Measurements from ENCODE around the gene FAM135A. TPM values are rescaled to one million over a fixed set of nuclear protein-coding genes. Genes with fewer than 3 reads are reported as not detected.

The FAM135A gene
- total and polyA plus RNA-seq, 2 donors from 2014 or later = 8.5 to 48.4 TPM

- Histone ChIP-seq H3K27me3 (ENCODE audit: control insufficient read depth, insufficient read depth, low read length) (no peaks in the 10 kb centered on the region), H3K4me1 (ENCODE audit: control insufficient read depth in 2 of 3, insufficient read depth in 2 of 3, low read depth in 1 of 3, low read length in 3 of 3) (peaks cover 0 to 5% (median 4%) of the 10 kb centered on the region in 3 donors), H3K9ac (ENCODE audit: low read length in 3 of 3) (peak overlapping the region; percentile 70 to 94 (median 71)), H3K36me3 (ENCODE audit: control insufficient read depth in 2 of 3, insufficient read depth in 3 of 3, low read length in 3 of 3) (peaks cover 0 to 2% (median 0%) of the 10 kb centered on the region in 3 donors), H3K27ac (ENCODE audit: low read depth in 2 of 2, low read length in 2 of 2) (peak overlapping the region; percentile 60 to 86), H3K4me3 (ENCODE audit: low read length in 3 of 3) (peak overlapping the region; percentile 78 to 99 (median 86)), H3K9me3 (ENCODE audit: control insufficient read depth in 2 of 3, insufficient read depth in 1 of 3, low read length in 3 of 3) (no peaks in the 10 kb centered on the region)
- DNase-seq (peak in 4 of 5 donors; percentile 39 to 67 (median 46)), FAIRE-seq (no peak)
- intact Hi-C loops (cut with DNase I) = no loop called here
- no peak for TF ChIP-seq CTCF (IDR thresholded peaks at IDR 0.05; ENCODE audit: borderline replicate concordance, extremely low read depth, insufficient read depth)
Observed at GRCh38 chr6:70413992-70414494, 735 bp downstream of the FAM135A start.

DNA sequence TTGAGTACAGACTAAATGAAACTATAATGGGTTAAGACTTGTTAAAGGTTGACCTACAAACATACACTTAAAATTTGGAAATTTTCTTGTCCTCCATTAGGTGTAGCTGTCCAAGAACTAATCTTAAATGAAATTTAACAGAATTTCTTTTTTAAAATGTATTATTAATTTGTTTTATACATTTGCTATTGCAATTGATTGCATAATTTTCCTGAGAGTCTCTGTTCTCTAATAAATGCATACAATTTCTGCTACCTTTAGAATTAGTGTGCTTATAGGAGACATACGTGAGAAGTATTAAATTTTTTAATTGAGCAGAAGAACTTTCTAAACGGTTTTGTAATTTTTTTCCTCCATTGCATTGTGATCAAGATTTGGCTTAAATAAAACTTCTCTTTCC lies 1.5 kb downstream of the FAM135A start:
- Histone ChIP-seq H3K27ac (ENCODE audit: low read depth in 2 of 2, low read length in 2 of 2) (no peak overlapping the region), H3K9me3 (ENCODE audit: control insufficient read depth in 2 of 3, insufficient read depth in 1 of 3, low read length in 3 of 3) (no peaks in the 10 kb centered on the region), H3K9ac (ENCODE audit: low read length in 3 of 3) (no peak overlapping the region), H3K4me3 (ENCODE audit: low read length in 3 of 3) (peak overlapping the region in 2 of 3 donors; percentile 86 to 99), H3K36me3 (ENCODE audit: control insufficient read depth in 2 of 3, insufficient read depth in 3 of 3, low read length in 3 of 3) (peaks cover 0 to 2% (median 2%) of the 10 kb centered on the region in 3 donors), H3K27me3 (ENCODE audit: control insufficient read depth, insufficient read depth, low read length) (no peaks in the 10 kb centered on the region), H3K4me1 (ENCODE audit: control insufficient read depth in 2 of 3, insufficient read depth in 2 of 3, low read depth in 1 of 3, low read length in 3 of 3) (peaks cover 0 to 5% (median 4%) of the 10 kb centered on the region in 3 donors)
- FAIRE-seq (no peak), DNase-seq (no peak)
- TF ChIP-seq CTCF (IDR thresholded peaks at IDR 0.05; ENCODE audit: borderline replicate concordance, extremely low read depth, insufficient read depth) = no peak
- intact Hi-C loops (cut with DNase I) = no loop called here

- Histone ChIP-seq H3K27ac (ENCODE audit: low read depth in 2 of 2, low read length in 2 of 2) (no peak overlapping the region), H3K9me3 (ENCODE audit: control insufficient read depth in 2 of 3, insufficient read depth in 1 of 3, low read length in 3 of 3) (no peaks in the 10 kb centered on the region), H3K9ac (ENCODE audit: low read length in 3 of 3) (no peak overlapping the region), H3K4me3 (ENCODE audit: low read length in 3 of 3) (no peak overlapping the region), H3K4me1 (ENCODE audit: control insufficient read depth in 2 of 3, insufficient read depth in 2 of 3, low read depth in 1 of 3, low read length in 3 of 3) (peaks cover 0 to 5% (median 4%) of the 10 kb centered on the region in 3 donors), H3K27me3 (ENCODE audit: control insufficient read depth, insufficient read depth, low read length) (no peaks in the 10 kb centered on the region), H3K36me3 (ENCODE audit: control insufficient read depth in 2 of 3, insufficient read depth in 3 of 3, low read length in 3 of 3) (peaks cover 0 to 2% (median 2%) of the 10 kb centered on the region in 3 donors)
- no peak for DNase-seq
- no peak for TF ChIP-seq CTCF (IDR thresholded peaks at IDR 0.05; ENCODE audit: borderline replicate concordance, extremely low read depth, insufficient read depth)
- intact Hi-C loops (cut with DNase I) = no loop called here
- FAIRE-seq = no peak
Observed at GRCh38 chr6:70415247-70415646, 1.9 kb downstream of the FAM135A start.

DNA sequence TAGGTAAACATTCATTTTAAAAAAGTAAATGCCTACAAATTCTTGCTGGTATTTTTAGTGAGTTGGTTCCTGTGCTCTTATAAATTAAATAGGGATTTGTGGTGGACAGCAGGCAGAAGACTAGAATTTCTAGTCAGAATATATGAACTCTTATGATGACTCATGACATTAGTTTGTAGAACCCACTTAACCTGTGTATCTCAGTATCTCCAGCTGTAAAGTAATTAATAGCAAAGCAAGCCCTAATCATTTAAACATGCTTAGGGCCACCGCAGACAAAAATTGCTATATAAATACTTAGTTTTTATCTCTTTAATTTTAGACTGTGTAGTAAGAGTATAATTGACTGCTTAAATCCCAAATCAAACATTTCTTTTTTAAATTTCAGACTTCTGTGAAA lies 2.4 kb downstream of the FAM135A start:
- Histone ChIP-seq H3K9me3 (ENCODE audit: control insufficient read depth in 2 of 3, insufficient read depth in 1 of 3, low read length in 3 of 3) (no peaks in the 10 kb centered on the region), H3K27me3 (ENCODE audit: control insufficient read depth, insufficient read depth, low read length) (no peaks in the 10 kb centered on the region), H3K4me3 (ENCODE audit: low read length in 3 of 3) (no peak overlapping the region), H3K9ac (ENCODE audit: low read length in 3 of 3) (no peak overlapping the region), H3K36me3 (ENCODE audit: control insufficient read depth in 2 of 3, insufficient read depth in 3 of 3, low read length in 3 of 3) (peaks cover 0 to 2% (median 2%) of the 10 kb centered on the region in 3 donors), H3K27ac (ENCODE audit: low read depth in 2 of 2, low read length in 2 of 2) (no peak overlapping the region), H3K4me1 (ENCODE audit: control insufficient read depth in 2 of 3, insufficient read depth in 2 of 3, low read depth in 1 of 3, low read length in 3 of 3) (peaks cover 0 to 5% (median 4%) of the 10 kb centered on the region in 3 donors)
- no peak for TF ChIP-seq CTCF (IDR thresholded peaks at IDR 0.05; ENCODE audit: borderline replicate concordance, extremely low read depth, insufficient read depth)
- no peak for FAIRE-seq
- no peak for DNase-seq
- intact Hi-C loops (cut with DNase I) = no loop called here
